HPDE6-E6E7 (cell line): ENCODE measurements around the gene OR52K1.
"Not testable (repeated sequence)": the region's sequence is repeated elsewhere in the genome, so short reads cannot be mapped to it uniquely, and the experiment has no call there.

Experiments used
- DNase-seq: peaks from one replicate; pipeline ENCODE4 v3.0.0; 2011; ENCODE audit warnings: missing footprints; ENCODE audit errors: extremely low spot score

The OR52K1 gene

GRCh38 chr11:4491878-4492606 is 9.6 kb downstream of the OR52K1 start:
- no peak for DNase-seq

GRCh38 chr11:4493480-4493818 is 11.0 kb downstream of the OR52K1 start:
- DNase-seq = no peak

GRCh38 chr11:4495487-4495886 is 13.0 kb downstream of the OR52K1 start:
- DNase-seq = no peak

- DNase-seq = no peak
These were observed 13.5 kb downstream of the OR52K1 start for GRCh38 chr11:4495986-4496385.

- DNase-seq = no peak
These were observed 14.3 kb downstream of the OR52K1 start for GRCh38 chr11:4496557-4497248.

GRCh38 chr11:4508886-4509285 is 26.4 kb downstream of the OR52K1 start:
- no peak for DNase-seq

GRCh38 chr11:4511282-4512245 is 29.1 kb downstream of the OR52K1 start:
- DNase-seq = no peak

- DNase-seq = no peak
These were observed 31.8 kb downstream of the OR52K1 start for GRCh38 chr11:4514196-4514595.

- DNase-seq = no peak
These were observed 39.9 kb downstream of the OR52K1 start for GRCh38 chr11:4522339-4522738.

GRCh38 chr11:4522752-4523151 is 40.3 kb downstream of the OR52K1 start:
- no peak for DNase-seq

GRCh38 chr11:4523666-4524065 is 41.2 kb downstream of the OR52K1 start:
- DNase-seq = no peak

- no peak for DNase-seq
These were observed 45.5 kb downstream of the OR52K1 start for GRCh38 chr11:4527926-4528325.

GRCh38 chr11:4531686-4532085 is 49.2 kb downstream of the OR52K1 start:
- not testable (repeated sequence) for DNase-seq

- peak; percentile 13 for DNase-seq
These were observed 57.3 kb downstream of the OR52K1 start for GRCh38 chr11:4539603-4540219.

GRCh38 chr11:4541071-4541470 is 58.6 kb downstream of the OR52K1 start:
- no peak for DNase-seq
